Measurements from ENCODE around the gene HCN3. TPM values are rescaled to one million over a fixed set of nuclear protein-coding genes. Genes with fewer than 3 reads are reported as not detected.

The HCN3 gene
- polyA plus RNA-seq, 1 donor from 2014 or later, result 53.2 TPM

GRCh38 chr1:155268630-155269029 is 8.6 kb upstream of the HCN3 start:
- Histone ChIP-seq H3K9me2 (ENCODE audit: insufficient read depth, low read length) (no peaks in the 10 kb centered on the region), H3K79me2 (replicated peaks; ENCODE audit: insufficient read depth, low read length) (peaks cover 19% of the 10 kb centered on the region), H3K27ac (ENCODE audit: low read length) (no peak overlapping the region), H2AFZ (ENCODE audit: low read depth, low read length) (no peak overlapping the region), H3K9me3 (ENCODE audit: low read length) (no peaks in the 10 kb centered on the region), H3K27me3 (ENCODE audit: insufficient read depth, low read depth, low read length) (no peaks in the 10 kb centered on the region), H3F3A (ENCODE audit: insufficient read depth, low read length, poor library complexity, severe bottlenecking) (no peaks in the 10 kb centered on the region), H3K4me3 (ENCODE audit: low read length) (no peak overlapping the region), H3K36me3 (ENCODE audit: insufficient read depth, low read length) (no peaks in the 10 kb centered on the region), H3K9ac (ENCODE audit: low read length) (no peak overlapping the region), H4K20me1 (ENCODE audit: insufficient read depth) (peaks cover 2% of the 10 kb centered on the region), H3K4me2 (ENCODE audit: low read length) (no peak overlapping the region)
- no peak for TF ChIP-seq MXI1 (conservative IDR thresholded peaks at IDR 0.05; ENCODE audit: poor library complexity, severe bottlenecking)
- TF ChIP-seq REST (IDR thresholded peaks at IDR 0.05; ENCODE audit: borderline replicate concordance), result no peak
- TF ChIP-seq EZH2 (IDR thresholded peaks at IDR 0.05; ENCODE audit: borderline replicate concordance, insufficient read depth, low read length, poor library complexity, severe bottlenecking), result no peak
- TF ChIP-seq RAD21 (conservative IDR thresholded peaks at IDR 0.05), result no peak
- TF ChIP-seq TAF1 (IDR thresholded peaks at IDR 0.05; ENCODE audit: low read depth), result no peak
- TF ChIP-seq CTCF (IDR thresholded peaks at IDR 0.05; ENCODE audit: poor library complexity, severe bottlenecking), result no peak

GRCh38 chr1:155269381-155269780 is 7.9 kb upstream of the HCN3 start:
- Histone ChIP-seq H3K79me2 (replicated peaks; ENCODE audit: insufficient read depth, low read length) (peaks cover 19% of the 10 kb centered on the region), H3K36me3 (ENCODE audit: insufficient read depth, low read length) (no peaks in the 10 kb centered on the region), H4K20me1 (ENCODE audit: insufficient read depth) (peaks cover 2% of the 10 kb centered on the region)

More at GRCh38 chr1:155269381-155269780, 7.9 kb upstream of the HCN3 start:
- no peak overlapping the region for H2AFZ ChIP-seq (ENCODE audit: low read depth, low read length)
- no peak for TF ChIP-seq EZH2 (IDR thresholded peaks at IDR 0.05; ENCODE audit: borderline replicate concordance, insufficient read depth, low read length, poor library complexity, severe bottlenecking)
- no peak for TF ChIP-seq REST (IDR thresholded peaks at IDR 0.05; ENCODE audit: borderline replicate concordance)
- no peaks in the 10 kb centered on the region for H3K9me2 ChIP-seq (ENCODE audit: insufficient read depth, low read length)
- H3K4me2 ChIP-seq (ENCODE audit: low read length), result no peak overlapping the region
- no peaks in the 10 kb centered on the region for H3K27me3 ChIP-seq (ENCODE audit: insufficient read depth, low read depth, low read length)
- no peak overlapping the region for H3K9ac ChIP-seq (ENCODE audit: low read length)
- no peaks in the 10 kb centered on the region for H3K9me3 ChIP-seq (ENCODE audit: low read length)
- no peak overlapping the region for H3K27ac ChIP-seq (ENCODE audit: low read length)
- no peaks in the 10 kb centered on the region for H3F3A ChIP-seq (ENCODE audit: insufficient read depth, low read length, poor library complexity, severe bottlenecking)
- H3K4me3 ChIP-seq (ENCODE audit: low read length), result no peak overlapping the region
